Fibroblast of lung (primary cell): ENCODE data around the gene OSBPL1A.

Experiments used
- EZH2 ChIP-seq: IDR thresholded peaks from 2 replicates; pipeline ENCODE4 v1.5.1; 2012; ENCODE audit warnings: low read length, control low read depth, mild to moderate bottlenecking; ENCODE audit errors: missing control alignments
- TF ChIP-seq, protein P1 (sequence below), 2 donors: IDR thresholded peaks in 1 of 2; conservative IDR thresholded peaks in 1 of 2; 1 replicate in 1 of 2; 2 replicates in 1 of 2; pipeline ENCODE4 v1.5.1; 2011 to 2012; ENCODE audit warnings: low read length in 2 of 2, control low read depth in 1 of 2, inconsistent platforms in 1 of 2, low read depth in 1 of 2, mild to moderate bottlenecking in 1 of 2

- TF ChIP-seq, protein P1, sequence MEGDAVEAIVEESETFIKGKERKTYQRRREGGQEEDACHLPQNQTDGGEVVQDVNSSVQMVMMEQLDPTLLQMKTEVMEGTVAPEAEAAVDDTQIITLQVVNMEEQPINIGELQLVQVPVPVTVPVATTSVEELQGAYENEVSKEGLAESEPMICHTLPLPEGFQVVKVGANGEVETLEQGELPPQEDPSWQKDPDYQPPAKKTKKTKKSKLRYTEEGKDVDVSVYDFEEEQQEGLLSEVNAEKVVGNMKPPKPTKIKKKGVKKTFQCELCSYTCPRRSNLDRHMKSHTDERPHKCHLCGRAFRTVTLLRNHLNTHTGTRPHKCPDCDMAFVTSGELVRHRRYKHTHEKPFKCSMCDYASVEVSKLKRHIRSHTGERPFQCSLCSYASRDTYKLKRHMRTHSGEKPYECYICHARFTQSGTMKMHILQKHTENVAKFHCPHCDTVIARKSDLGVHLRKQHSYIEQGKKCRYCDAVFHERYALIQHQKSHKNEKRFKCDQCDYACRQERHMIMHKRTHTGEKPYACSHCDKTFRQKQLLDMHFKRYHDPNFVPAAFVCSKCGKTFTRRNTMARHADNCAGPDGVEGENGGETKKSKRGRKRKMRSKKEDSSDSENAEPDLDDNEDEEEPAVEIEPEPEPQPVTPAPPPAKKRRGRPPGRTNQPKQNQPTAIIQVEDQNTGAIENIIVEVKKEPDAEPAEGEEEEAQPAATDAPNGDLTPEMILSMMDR (conservative IDR thresholded peaks at IDR 0.05 in 1 of 2, IDR thresholded peaks at IDR 0.05 in 1 of 2; ENCODE audit: low read depth in 1 of 2, low read length in 2 of 2) = no peak
- TF ChIP-seq EZH2 = no peak
These were observed 76.6 kb downstream of the OSBPL1A start for GRCh38 chr18:24321071-24321470.
